Heart left ventricle (tissue), 16 donors: ENCODE data around the gene FREM2. TPM values are rescaled to one million over a fixed set of nuclear protein-coding genes. Genes with fewer than 3 reads are reported as not detected.
A peak's percentile ranks its signal among the peaks of the same experiment; 100 is the strongest.

Experiments
- ATAC-seq, 4 donors: fragments of 200-7000 bp; cut with Tn5 transposase; one replicate each; pipeline ENCODE4 v1.9.1; 2020 to 2022; ENCODE audit warnings: moderate library complexity in 4 of 4, mild to moderate bottlenecking in 3 of 4, moderate number of reproducible peaks in 1 of 4
- DNase-seq, 5 donors: peaks; one replicate each; pipeline ENCODE4 v3.0.0-alpha.2; 2020
- H3K27ac ChIP-seq, 12 donors: fragments of 200-600 bp; sonication (generic) in 4 of 12; one replicate each; pipeline versions ENCODE4 v1.5.0 to v1.8.0; 2016 to 2022; ENCODE audit warnings: mild to moderate bottlenecking in 2 of 12
- H3K27me3 ChIP-seq, 9 donors: fragments of 200-600 bp; sonication (generic) in 2 of 9; one replicate each; pipeline versions ENCODE4 v1.5.1 to v1.8.0; 2016 to 2022; ENCODE audit warnings: mild to moderate bottlenecking in 3 of 9
- H3K36me3 ChIP-seq, 9 donors: fragments of 200-600 bp; sonication (generic) in 2 of 9; one replicate each; pipeline versions ENCODE4 v1.5.0 to v1.8.0; 2018 to 2022; ENCODE audit warnings: mild to moderate bottlenecking in 2 of 9
- H3K4me1 ChIP-seq, 12 donors: fragments of 200-600 bp; sonication (generic) in 4 of 12; one replicate each; pipeline versions ENCODE4 v1.5.0 to v1.8.0; 2016 to 2022; ENCODE audit warnings: mild to moderate bottlenecking in 3 of 12
- H3K4me3 ChIP-seq, 12 donors: fragments of 200-600 bp; sonication (generic) in 4 of 12; one replicate each; pipeline versions ENCODE4 v1.5.0 to v1.8.0; 2017 to 2022; ENCODE audit warnings: mild to moderate bottlenecking in 9 of 12, moderate library complexity in 4 of 12
- H3K9me3 ChIP-seq, 12 donors: fragments of 200-600 bp; sonication (generic) in 4 of 12; one replicate each; pipeline versions ENCODE4 v1.5.0 to v1.8.0; 2016 to 2022; ENCODE audit warnings: mild to moderate bottlenecking in 1 of 12
- CTCF ChIP-seq, 12 donors: fragments of 200-600 bp; sonication (generic) in 4 of 12; IDR thresholded peaks; one replicate each; pipeline versions ENCODE4 v1.5.0 to v1.8.0; 2018 to 2022; ENCODE audit warnings: antibody characterized with exemption in 12 of 12, mild to moderate bottlenecking in 5 of 12
- POLR2A ChIP-seq, 2 donors: fragments of 450-650 bp; IDR thresholded peaks; one replicate each; pipeline ENCODE4 v1.6.1; 2017; ENCODE audit warnings: antibody characterized with exemption in 2 of 2, mild to moderate bottlenecking in 2 of 2, moderate library complexity in 2 of 2
- WGBS, 4 donors: extraction: QIAGEN DNeasy Blood & Tissue Kit in 2 of 4; methylation state at CpG; one replicate each; pipeline versions ENCODE4 v1.1.5 to v1.1.7; 2013 to 2018; 5-methylcytosine and 5-hydroxymethylcytosine counted together
- intact Hi-C, 10 donors: fragments of 100-400 bp; cut with DNase I; formaldehyde crosslinking; loops; one replicate each; pipeline versions ENCODE4 v1.11.1 to v1.14.2; 2022
- polyA plus RNA-seq, 2 donors: library from polyadenylated mRNA; stranded (reverse); fragments of 200-250 nt; gene quantifications; one replicate each; pipeline ENCODE4 v1.2.3, GENCODE V29; 2013
- total RNA-seq, 9 donors: library from RNA; depleted of rRNA in 2 of 9; stranded (reverse); fragments of >200 nt in 2 of 9; fragmentation: NEBNext Ultra II Directional in 3 of 9; extraction: Animal tissue kit (Norgen Biotek cat#: 25700) in 3 of 9; gene quantifications; one replicate each; pipeline versions ENCODE4 v1.1.0 to v1.2.4, GENCODE V29; 2016 to 2023
- donor health status: ischemic (EF 13 %, LVEDD 7.1; RV severe dilation, severe dysfunction).
- donor health status: healthy with polysubstance abuse.
- donor health status: DM: no; HTN: yes; CAD: no.
- donor health status: DM: no; HTN: no; CAD: no.
- donor health status: ischemic (EF 25% LVEDD 6.9; RV normal size, moderate dysfunction).
- donor health status: ischemic (EF 25% LVEDD 5.7; RV mildly dilated, moderate dysfunction).
- donor health status: healthy.
- donor health status: DM: yes; HTN: yes; CAD: no.
- donor health status: ischemic (EF 35%, LVEDD 5.7; RV mildly dilated, moderate dysfunction).
- donor health status: nonischemic (EF 11% LVEDD 7.7; RV severe dilation, severe dysfunction).
- donor health status: DM: yes; HTN: yes; CAD: no.
- donor health status: PGD.
- donor health status: ischemic (EF 29% LVEDD 5.4; RV normal size, mild dysfunction).
- donor health status: nonischemic (EF 23%, LVEDD 6.1; RV moderate dilation, normal function).

FREM2 gene
- total and polyA plus RNA-seq, 11 donors = 0.02 to 0.35 (median 0.13) TPM

DNA sequence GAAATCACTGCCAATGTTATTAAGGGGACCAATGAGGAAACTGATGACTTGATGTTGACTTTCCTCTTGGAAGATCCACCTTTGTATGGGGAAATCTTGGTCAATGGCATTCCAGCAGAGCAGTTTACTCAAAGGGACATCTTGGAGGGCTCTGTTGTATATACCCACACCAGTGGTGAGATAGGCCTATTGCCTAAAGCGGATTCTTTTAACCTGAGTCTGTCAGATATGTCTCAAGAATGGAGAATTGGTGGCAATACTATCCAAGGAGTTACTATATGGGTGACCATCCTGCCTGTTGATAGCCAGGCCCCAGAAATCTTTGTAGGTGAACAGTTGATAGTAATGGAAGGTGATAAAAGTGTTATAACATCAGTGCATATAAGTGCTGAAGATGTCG lies 3.4 kb downstream of the FREM2 start:
- intact Hi-C loops = no loop called here
- H3K27ac ChIP-seq = no peak overlapping the region
- no peaks in the 10 kb centered on the region for H3K36me3 ChIP-seq
- peaks cover 0 to 34% (median 3%) of the 10 kb centered on the region in 9 donors for H3K27me3 ChIP-seq
- DNase-seq (no peak), ATAC-seq (no peak)
- H3K4me3 ChIP-seq = no peak overlapping the region
- WGBS, 4 donors = 94 to 97% (median 96%) methylated on average over 2 of the region's 2 CpGs
- H3K4me1 ChIP-seq = peaks cover 0 to 20% (median 2%) of the 10 kb centered on the region in 12 donors
- H3K9me3 ChIP-seq = no peaks in the 10 kb centered on the region
- TF ChIP-seq POLR2A (IDR thresholded peaks at IDR 0.05) (no peak), CTCF (IDR thresholded peaks at IDR 0.05) (no peak)

- H3K27me3 ChIP-seq = peaks cover 0 to 7% (median 0%) of the 10 kb centered on the region in 9 donors
- H3K27ac ChIP-seq = no peak overlapping the region
- 59 to 69% (median 64%) methylated on average over 2 of the region's 2 CpGs for WGBS, 4 donors
- H3K4me1 ChIP-seq = peaks cover 0 to 4% (median 0%) of the 10 kb centered on the region in 12 donors
- no peaks in the 10 kb centered on the region for H3K9me3 ChIP-seq
- intact Hi-C loops = no loop called here
- DNase-seq = no peak
- ATAC-seq = no peak
- no peak for TF ChIP-seq POLR2A (IDR thresholded peaks at IDR 0.05)
- no peak for TF ChIP-seq CTCF (IDR thresholded peaks at IDR 0.05)
- no peaks in the 10 kb centered on the region for H3K36me3 ChIP-seq
- no peak overlapping the region for H3K4me3 ChIP-seq
Measured at GRCh38 chr13:38693168-38693567, 6.3 kb downstream of the FREM2 start.

DNA sequence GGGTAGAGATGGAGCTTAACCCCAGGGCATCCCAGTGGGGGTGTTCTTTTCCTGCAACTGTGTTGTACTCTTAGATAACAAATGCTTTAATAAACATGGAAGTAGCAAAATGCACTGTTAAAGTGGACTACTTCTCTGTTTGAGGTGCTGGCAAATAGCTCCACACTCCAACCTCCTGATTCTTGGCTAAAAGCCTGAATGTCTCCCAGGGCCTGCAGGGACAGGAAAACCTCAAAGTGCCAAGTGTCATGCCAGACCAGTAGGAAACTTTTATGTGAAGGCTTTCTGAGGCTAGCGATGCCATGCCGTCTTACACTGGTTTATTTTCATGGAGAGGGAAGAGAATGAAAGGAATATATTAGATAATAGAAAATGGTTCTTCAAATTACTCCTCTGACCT lies 6.8 kb downstream of the FREM2 start:
- Histone ChIP-seq H3K36me3 (no peaks in the 10 kb centered on the region), H3K27me3 (peaks cover 0 to 2% (median 0%) of the 10 kb centered on the region in 9 donors), H3K4me3 (no peak overlapping the region), H3K27ac (no peak overlapping the region), H3K9me3 (no peaks in the 10 kb centered on the region), H3K4me1 (peaks cover 0 to 4% (median 0%) of the 10 kb centered on the region in 12 donors)
- 25 to 44% (median 40%) methylated on average over 2 of the region's 2 CpGs for WGBS, 4 donors
- peak in 3 of 4 donors; percentile 57 to 76 (median 73) for ATAC-seq
- TF ChIP-seq CTCF (IDR thresholded peaks at IDR 0.05) (no peak), POLR2A (IDR thresholded peaks at IDR 0.05) (no peak)
- peak in 1 of 5 donors; percentile 28 for DNase-seq
- intact Hi-C loops = no loop called here

- Histone ChIP-seq H3K27ac (no peak overlapping the region), H3K4me3 (no peak overlapping the region), H3K4me1 (peaks cover 0 to 4% (median 0%) of the 10 kb centered on the region in 12 donors), H3K27me3 (peaks cover 0 to 4% (median 0%) of the 10 kb centered on the region in 9 donors), H3K9me3 (no peaks in the 10 kb centered on the region), H3K36me3 (no peaks in the 10 kb centered on the region)
- DNase-seq (no peak), ATAC-seq (no peak)
- intact Hi-C loops = no loop called here
- WGBS, 4 donors = 29 to 56% (median 39%) methylated on average over 1 of the region's 1 CpG
- TF ChIP-seq POLR2A (IDR thresholded peaks at IDR 0.05) = no peak
- TF ChIP-seq CTCF (IDR thresholded peaks at IDR 0.05) = no peak
Measured at GRCh38 chr13:38697197-38697596, 10.3 kb downstream of the FREM2 start.
